Measurements from ENCODE around the gene SH3BGR. TPM values are rescaled to one million over a fixed set of nuclear protein-coding genes. Genes with fewer than 3 reads are reported as not detected.
"Not testable (repeated sequence)": the region's sequence is repeated elsewhere in the genome, so short reads cannot be mapped to it uniquely, and the experiment has no call there.

SH3BGR gene
- total RNA-seq, 1 donor from 2014 or later = 5.0 TPM

- Histone ChIP-seq H3K4me3 (ENCODE audit: low read depth, low read length) (no peak overlapping the region), H3K27me3 (ENCODE audit: control insufficient read depth, insufficient read depth, low read length) (peaks cover 3% of the 10 kb centered on the region), H3K36me3 (ENCODE audit: control insufficient read depth, insufficient read depth, low read length) (no peaks in the 10 kb centered on the region)
- DNase-seq (ENCODE audit: low read depth) (no peak), FAIRE-seq (peak; percentile 28)
- TF ChIP-seq CTCF (IDR thresholded peaks at IDR 0.05; ENCODE audit: insufficient read depth, low read length, severe bottlenecking) = no peak
These were observed 82.0 kb downstream of the SH3BGR start for GRCh38 chr21:39533545-39534380.

GRCh38 chr21:39535646-39536437 lies 84.1 kb downstream of the SH3BGR start:
- Histone ChIP-seq H3K27me3 (ENCODE audit: control insufficient read depth, insufficient read depth, low read length) (no peaks in the 10 kb centered on the region), H3K36me3 (ENCODE audit: control insufficient read depth, insufficient read depth, low read length) (no peaks in the 10 kb centered on the region), H3K4me3 (ENCODE audit: low read depth, low read length) (no peak overlapping the region)
- TF ChIP-seq CTCF (IDR thresholded peaks at IDR 0.05; ENCODE audit: insufficient read depth, low read length, severe bottlenecking) = no peak
- FAIRE-seq = no peak
- no peak for DNase-seq (ENCODE audit: low read depth)

- H3K27me3 ChIP-seq (ENCODE audit: control insufficient read depth, insufficient read depth, low read length) = no peaks in the 10 kb centered on the region
These were observed 85.1 kb downstream of the SH3BGR start for GRCh38 chr21:39536835-39537234.

GRCh38 chr21:39537571-39537970 lies 85.8 kb downstream of the SH3BGR start:
- Histone ChIP-seq H3K4me3 (ENCODE audit: low read depth, low read length) (no peak overlapping the region), H3K27me3 (ENCODE audit: control insufficient read depth, insufficient read depth, low read length) (no peaks in the 10 kb centered on the region), H3K36me3 (ENCODE audit: control insufficient read depth, insufficient read depth, low read length) (no peaks in the 10 kb centered on the region)
- FAIRE-seq = no peak
- TF ChIP-seq CTCF (IDR thresholded peaks at IDR 0.05; ENCODE audit: insufficient read depth, low read length, severe bottlenecking) = no peak
- no peak for DNase-seq (ENCODE audit: low read depth)

More at GRCh38 chr21:39536835-39537234, 85.1 kb downstream of the SH3BGR start:
- DNase-seq (ENCODE audit: low read depth) (no peak), FAIRE-seq (no peak)
- TF ChIP-seq CTCF (IDR thresholded peaks at IDR 0.05; ENCODE audit: insufficient read depth, low read length, severe bottlenecking) = no peak
- no peaks in the 10 kb centered on the region for H3K36me3 ChIP-seq (ENCODE audit: control insufficient read depth, insufficient read depth, low read length)
- no peak overlapping the region for H3K4me3 ChIP-seq (ENCODE audit: low read depth, low read length)

GRCh38 chr21:39538453-39539042 lies 86.8 kb downstream of the SH3BGR start:
- TF ChIP-seq CTCF (IDR thresholded peaks at IDR 0.05; ENCODE audit: insufficient read depth, low read length, severe bottlenecking) = no peak
- H3K4me3 ChIP-seq (ENCODE audit: low read depth, low read length) = no peak overlapping the region
- no peaks in the 10 kb centered on the region for H3K36me3 ChIP-seq (ENCODE audit: control insufficient read depth, insufficient read depth, low read length)
- DNase-seq (ENCODE audit: low read depth) = no peak
- no peak for FAIRE-seq
- no peaks in the 10 kb centered on the region for H3K27me3 ChIP-seq (ENCODE audit: control insufficient read depth, insufficient read depth, low read length)

GRCh38 chr21:39540367-39540766 lies 88.6 kb downstream of the SH3BGR start:
- not testable (repeated sequence) for H3K27me3 ChIP-seq (ENCODE audit: control insufficient read depth, insufficient read depth, low read length); FAIRE-seq; DNase-seq (ENCODE audit: low read depth); H3K36me3 ChIP-seq (ENCODE audit: control insufficient read depth, insufficient read depth, low read length); H3K4me3 ChIP-seq (ENCODE audit: low read depth, low read length)

Measured in bronchial epithelial cell (primary cell).